GM12892 (cell line): ENCODE measurements around the gene RBFOX2.

Source experiments
- DNase-seq: peaks from one replicate; pipeline ENCODE4 v3.0.0; 2011; ENCODE audit not compliant: insufficient read length
- FAIRE-seq: peaks from 2 replicates; lab custom pipeline; 2011; peaks lifted over from hg19 to GRCh38; lab: Jason Lieb, UNC
- POLR2A ChIP-seq: IDR thresholded peaks from 2 replicates; pipeline ENCODE4 v1.6.1; 2011; ENCODE audit warnings: low read depth, low read length, control low read depth
- POLR2AphosphoS5 ChIP-seq: IDR thresholded peaks from 2 replicates; pipeline ENCODE4 v1.6.1; 2011; ENCODE audit warnings: low read depth, low read length, control low read depth
- TAF1 ChIP-seq: IDR thresholded peaks from 2 replicates; pipeline ENCODE4 v1.6.1; 2011; ENCODE audit warnings: low read depth, mild to moderate bottlenecking, control low read depth, low read length, borderline replicate concordance

RBFOX2 gene

DNA sequence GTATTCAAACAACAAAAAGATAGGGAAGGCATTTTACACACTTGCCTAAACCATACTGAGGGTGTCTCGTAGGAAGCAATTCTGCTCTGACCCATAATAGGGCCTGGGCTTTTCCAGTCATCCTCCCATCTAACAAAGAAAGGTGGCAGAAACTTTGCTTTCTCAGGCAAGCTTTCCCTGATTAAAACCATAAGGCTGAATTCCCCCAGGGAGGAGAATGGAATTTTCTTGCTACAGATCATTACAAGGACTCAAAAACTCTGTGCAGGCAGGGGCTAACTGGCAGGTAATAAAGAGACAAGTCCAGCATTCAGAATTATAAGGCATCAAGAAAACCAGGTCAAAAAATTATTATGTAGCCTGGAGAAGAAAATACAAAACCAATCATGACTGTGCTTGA, 90.4 kb downstream of the RBFOX2 start:
- TF ChIP-seq POLR2A (no peak), TAF1 (no peak), POLR2AphosphoS5 (no peak)
- DNase-seq (no peak), FAIRE-seq (no peak)

DNA sequence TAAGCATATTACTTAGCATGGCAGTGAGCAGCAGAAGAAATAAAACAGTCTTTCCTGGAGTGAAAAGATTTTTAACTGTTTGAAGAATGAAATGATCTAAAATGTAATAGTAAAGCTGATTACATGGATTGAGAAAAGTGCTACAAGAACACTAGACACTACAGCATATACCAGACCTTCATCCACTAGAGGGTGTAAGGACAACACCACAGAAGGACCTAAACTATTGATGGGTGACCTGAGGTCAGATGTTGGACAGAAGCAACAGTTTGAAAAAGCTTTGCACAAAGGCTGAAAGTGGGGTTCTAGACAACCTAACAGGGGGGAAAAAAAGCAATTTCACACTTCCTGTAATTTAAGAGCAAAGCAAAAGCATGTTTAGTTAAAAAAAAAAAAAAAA, 97.7 kb downstream of the RBFOX2 start:
- DNase-seq (no peak), FAIRE-seq (peak; percentile 74)
- TF ChIP-seq TAF1 (no peak), POLR2AphosphoS5 (no peak), POLR2A (no peak)

DNA sequence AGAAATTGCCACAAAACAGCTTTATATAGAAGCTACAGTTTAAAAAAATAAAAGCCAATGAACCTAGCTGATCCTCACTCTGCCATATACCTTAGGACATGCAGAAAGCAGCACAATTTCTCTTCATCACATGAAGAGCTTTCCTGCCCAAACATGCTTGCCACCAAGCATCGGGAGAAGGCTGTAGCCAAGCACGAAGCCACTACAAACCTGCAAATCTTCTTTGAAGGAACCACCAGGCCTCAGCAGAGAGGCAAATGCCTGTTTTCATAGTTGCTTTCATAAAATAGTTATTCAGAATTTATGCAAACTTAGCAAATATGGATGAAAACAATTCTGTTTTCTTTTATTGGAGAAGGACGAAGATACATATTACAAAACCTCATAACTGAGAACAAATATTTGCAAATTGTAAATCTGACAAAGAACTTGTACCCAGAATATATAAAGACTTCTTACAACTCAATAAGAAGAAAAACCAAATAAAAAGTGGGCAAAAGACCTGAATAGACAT, 100.3 kb downstream of the RBFOX2 start:
- TF ChIP-seq TAF1 = no peak
- TF ChIP-seq POLR2AphosphoS5 = no peak
- no peak for TF ChIP-seq POLR2A
- FAIRE-seq = no peak
- no peak for DNase-seq

DNA sequence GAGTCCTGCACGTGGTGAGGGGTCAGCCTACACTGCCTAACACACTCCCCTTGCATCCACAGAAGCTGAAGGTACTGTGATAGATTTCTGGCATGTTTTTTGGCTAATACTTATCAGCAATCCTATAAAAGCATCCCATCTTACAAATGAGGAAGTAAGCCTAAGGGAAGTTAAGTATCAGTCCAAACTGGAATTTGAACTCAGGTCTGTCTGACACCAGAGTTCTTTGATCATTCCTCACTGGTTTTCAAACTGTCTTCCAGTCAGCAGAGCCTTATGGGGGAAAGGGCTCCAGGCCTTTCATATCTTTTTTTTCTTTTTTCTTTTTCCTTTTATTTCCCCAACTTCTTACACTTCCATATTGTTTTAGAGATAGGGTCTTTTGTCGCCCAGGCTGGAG, 105.6 kb downstream of the RBFOX2 start:
- DNase-seq (no peak), FAIRE-seq (no peak)
- TF ChIP-seq POLR2AphosphoS5 = no peak
- no peak for TF ChIP-seq POLR2A
- TF ChIP-seq TAF1 = no peak

DNA sequence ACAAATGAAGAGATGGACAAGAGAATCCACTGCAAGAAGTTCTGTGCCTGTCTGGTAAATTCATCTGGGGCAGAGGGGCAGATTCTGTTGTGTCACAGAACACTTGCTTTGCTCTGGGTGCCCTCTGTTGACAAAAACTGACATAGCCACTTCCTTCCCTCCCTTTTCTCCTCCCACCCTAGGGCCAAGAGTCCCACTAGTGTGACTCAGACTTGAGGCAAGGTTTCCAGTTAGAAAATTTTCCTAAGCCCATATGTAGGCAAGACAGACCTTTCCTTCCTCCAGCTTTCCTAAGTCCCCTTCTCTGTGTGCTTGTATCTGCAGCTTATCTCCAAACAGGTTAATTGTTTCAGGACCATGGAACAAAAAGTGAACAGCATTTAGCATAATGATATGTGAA, 106.8 kb downstream of the RBFOX2 start:
- TF ChIP-seq POLR2A = no peak
- TF ChIP-seq POLR2AphosphoS5 = no peak
- TF ChIP-seq TAF1 = no peak
- FAIRE-seq = no peak
- DNase-seq = no peak

DNA sequence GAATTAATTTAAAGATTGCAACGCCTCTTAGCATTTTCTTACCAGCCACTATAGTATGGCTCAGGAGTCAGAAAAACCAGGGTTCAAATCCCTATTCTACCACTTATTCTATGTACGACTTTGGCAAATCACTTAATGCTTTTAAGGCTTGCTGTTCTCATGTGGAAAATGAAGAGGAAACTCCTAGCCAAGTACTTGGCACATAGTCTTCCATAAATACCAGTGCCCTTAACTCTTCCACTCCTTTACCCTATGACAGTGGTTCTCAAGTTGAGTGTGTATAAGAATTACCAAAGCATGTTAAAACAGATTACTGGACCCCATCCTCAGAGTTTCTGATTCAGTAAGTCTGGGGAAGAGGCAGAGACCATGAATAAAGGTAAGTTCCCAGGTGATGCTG, 107.6 kb downstream of the RBFOX2 start:
- DNase-seq = no peak
- TF ChIP-seq POLR2A (no peak), TAF1 (no peak), POLR2AphosphoS5 (no peak)
- FAIRE-seq = no peak

DNA sequence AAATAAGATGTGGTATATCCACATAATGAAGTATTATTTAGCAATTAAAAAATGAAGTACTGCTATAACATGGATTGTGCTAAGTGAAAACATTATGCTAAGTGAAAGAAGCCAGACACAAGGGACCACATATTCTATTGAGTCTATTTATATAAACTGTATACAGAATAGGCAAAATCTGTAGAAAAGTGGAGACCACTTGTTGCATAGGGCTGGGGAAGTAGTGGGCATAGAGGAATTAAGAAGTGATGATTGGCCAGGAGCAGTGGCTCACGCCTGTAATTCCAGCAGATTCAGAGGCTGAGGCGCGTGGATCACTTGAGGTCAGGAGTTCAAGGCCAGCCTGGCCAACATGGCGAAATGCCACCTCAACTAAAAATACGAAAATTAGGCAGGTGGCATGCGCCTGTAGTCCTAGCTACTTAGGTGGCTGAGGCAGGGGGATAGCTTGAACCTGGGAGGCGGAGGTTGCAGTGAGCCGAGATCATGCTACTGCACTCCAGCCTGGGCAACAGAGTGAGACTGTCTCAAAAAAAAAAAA, 109.6 kb downstream of the RBFOX2 start:
- no peak for DNase-seq
- no peak for TF ChIP-seq POLR2A
- TF ChIP-seq POLR2AphosphoS5 = no peak
- TF ChIP-seq TAF1 = no peak
- FAIRE-seq = no peak

DNA sequence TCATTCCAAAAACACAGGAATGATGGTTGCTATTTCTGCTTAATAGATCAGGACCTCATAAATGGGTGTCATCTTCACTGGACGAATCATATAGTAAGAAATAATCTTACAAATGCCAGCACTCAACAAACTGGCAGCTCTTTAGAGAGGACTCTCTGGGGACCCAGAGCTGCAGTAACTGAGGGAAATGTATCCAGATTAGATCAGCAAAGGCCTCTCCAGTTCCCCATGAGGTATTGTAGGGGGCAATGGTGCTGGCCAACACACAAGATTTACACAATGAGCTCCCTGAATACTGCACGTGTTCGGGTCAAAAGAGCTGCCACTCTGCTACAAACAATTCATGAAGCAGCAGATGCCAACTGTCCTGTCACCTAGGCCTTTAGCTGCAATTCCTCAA, 110.2 kb downstream of the RBFOX2 start:
- no peak for FAIRE-seq
- DNase-seq = no peak
- no peak for TF ChIP-seq POLR2A

DNA sequence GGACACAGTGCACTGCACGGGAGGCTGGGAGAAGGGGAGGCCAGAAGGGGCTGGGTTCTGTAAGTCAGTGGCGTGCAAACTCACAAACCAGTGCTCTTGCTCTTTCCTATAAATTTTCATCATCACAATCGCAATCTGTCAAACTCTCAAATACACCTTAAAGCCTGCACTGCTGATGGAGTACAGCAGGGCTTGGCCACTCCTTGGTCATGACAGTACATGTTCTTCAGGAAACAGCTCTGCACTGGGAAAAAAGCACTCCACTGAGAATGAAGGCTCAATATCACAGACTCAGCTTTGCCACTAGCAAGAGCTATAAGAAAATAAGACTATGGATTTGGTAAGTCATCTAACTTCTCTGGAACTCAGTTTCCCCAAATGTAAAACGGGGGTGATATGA, 111.0 kb downstream of the RBFOX2 start:
- FAIRE-seq = no peak
- TF ChIP-seq TAF1 = no peak
- TF ChIP-seq POLR2AphosphoS5 = no peak
- TF ChIP-seq POLR2A = no peak

DNA sequence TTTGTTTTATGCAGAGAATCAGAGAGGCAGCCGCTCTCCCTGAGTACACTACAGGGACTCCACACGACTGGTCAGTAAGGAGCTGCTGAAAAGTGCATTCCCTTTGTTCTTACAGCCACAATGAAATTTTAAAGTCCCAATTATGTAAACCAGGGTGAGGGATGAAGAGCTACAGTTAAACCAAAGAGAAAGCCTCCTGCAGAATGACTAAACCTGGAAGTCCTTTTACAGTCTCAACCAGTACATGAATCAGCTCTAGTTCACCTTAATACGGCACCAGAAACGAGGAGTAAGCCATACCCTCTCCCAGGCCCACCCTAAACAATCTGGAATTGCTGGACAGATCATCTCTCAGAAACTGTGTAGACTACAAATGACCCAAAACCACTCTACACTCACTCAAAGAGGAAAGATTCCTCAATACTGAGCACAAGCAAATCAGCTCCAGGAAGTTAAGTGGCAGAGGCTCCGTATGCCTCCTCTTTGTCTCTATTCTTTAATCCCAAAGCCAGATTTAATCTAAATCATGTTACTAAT, 113.1 kb downstream of the RBFOX2 start:
- DNase-seq (no peak), FAIRE-seq (no peak)
- no peak for TF ChIP-seq TAF1
- TF ChIP-seq POLR2A = no peak
- TF ChIP-seq POLR2AphosphoS5 = no peak

More for the DNA sequence above, 111.0 kb downstream of the RBFOX2 start:
- DNase-seq = no peak

DNA sequence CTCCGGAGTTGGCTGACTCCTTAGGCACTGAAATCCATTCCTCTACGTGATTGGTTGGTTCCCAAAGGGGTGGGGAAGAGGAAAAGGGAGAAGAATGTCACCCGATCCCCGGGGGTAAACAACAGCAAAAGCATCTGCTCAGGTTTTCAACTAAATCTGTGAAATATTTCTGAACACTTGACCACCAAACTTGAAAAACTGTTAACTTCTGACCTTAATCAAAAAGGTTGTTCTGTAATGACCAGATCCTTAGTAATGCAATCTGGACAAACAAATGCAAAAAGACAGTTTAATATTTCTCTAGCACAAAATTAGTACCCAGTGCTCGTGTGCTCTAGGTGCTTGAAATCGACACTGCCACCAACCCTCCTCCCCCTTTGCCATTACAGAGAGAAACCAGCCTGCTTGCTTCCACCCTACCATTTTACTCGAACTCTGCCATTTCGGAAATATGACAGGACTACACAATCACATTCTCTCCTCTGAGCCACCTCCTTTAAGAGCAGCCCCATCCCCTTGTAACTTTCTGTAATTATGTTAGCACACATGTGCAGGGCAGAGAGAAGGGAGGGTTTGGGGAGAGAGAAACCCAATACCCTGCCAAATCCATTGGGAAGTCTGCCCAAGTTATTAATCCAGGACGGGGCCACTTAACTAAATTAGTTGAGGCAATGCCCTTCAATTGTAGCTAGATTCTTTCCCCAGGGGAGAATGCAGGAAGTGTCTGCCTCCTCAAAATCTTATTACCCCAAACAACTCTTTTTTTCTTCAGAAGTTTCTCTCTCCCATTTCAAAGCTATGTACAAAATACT, 113.8 kb downstream of the RBFOX2 start:
- DNase-seq = no peak
- no peak for FAIRE-seq
- TF ChIP-seq POLR2A = no peak

DNA sequence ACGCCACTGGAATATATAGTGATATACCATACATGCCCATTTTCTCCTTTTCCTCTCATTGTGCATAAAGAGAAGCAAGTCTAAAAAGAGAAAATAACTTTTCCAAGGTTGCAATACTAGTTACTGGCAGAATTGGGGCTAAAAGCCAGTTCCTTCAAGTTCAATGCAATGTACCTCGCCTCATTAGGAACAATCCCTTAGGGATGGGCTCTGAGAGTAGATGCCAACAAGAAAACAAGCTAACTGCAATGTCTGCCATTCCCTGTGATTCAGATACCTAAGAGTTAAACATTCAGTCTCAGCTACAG, 114.3 kb downstream of the RBFOX2 start:
- TF ChIP-seq POLR2AphosphoS5 (no peak), TAF1 (no peak)
- no peak for FAIRE-seq
- DNase-seq = no peak
